Measurements from ENCODE around the gene DNAJB12. TPM values are rescaled to one million over a fixed set of nuclear protein-coding genes. Genes with fewer than 3 reads are reported as not detected.

DNAJB12 gene
- total and polyA plus RNA-seq, 2 donors from 2014 or later = 32.0 to 37.7 TPM

DNA sequence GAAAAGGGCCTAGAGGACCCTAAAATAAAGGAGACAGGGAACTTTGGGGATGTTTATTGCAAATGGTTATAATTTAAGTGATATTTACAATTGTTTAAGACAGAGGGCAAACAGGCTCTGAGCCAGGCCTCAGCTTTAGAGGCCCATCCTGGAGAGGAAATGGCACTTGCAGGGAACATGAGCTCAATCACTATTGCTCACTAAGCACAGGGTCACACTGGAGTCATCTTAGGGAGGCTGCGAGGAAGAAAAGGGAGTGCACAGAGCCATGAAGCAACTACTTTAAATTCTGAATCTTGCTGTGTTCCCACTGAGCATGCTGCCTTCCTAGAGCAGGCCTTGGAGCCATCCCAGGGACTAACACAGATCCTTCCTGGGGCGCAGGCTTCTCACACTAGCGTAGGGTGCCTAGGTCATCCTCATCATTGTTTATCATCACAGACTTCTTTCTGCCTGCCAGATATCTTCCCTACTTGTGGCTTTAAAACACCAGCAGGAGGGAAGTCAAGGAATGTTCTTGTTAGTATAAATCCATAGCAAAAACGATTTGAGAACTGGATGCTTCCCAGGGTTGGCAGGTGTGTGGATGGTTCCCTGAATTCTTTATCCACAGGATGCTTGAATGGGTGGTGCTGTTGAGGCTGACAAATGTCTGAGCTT lies 12.7 kb upstream of the DNAJB12 start:
- Histone ChIP-seq H3K27ac (ENCODE audit: low read depth in 2 of 2, low read length in 2 of 2) (no peak overlapping the region), H3K9ac (ENCODE audit: low read length in 3 of 3) (no peak overlapping the region), H3K36me3 (ENCODE audit: control insufficient read depth in 2 of 3, insufficient read depth in 3 of 3, low read length in 3 of 3) (peaks cover 0 to 11% (median 11%) of the 10 kb centered on the region in 3 donors), H3K4me1 (ENCODE audit: control insufficient read depth in 2 of 3, insufficient read depth in 2 of 3, low read depth in 1 of 3, low read length in 3 of 3) (peaks cover 0 to 4% (median 0%) of the 10 kb centered on the region in 3 donors), H3K9me3 (ENCODE audit: control insufficient read depth in 2 of 3, insufficient read depth in 1 of 3, low read length in 3 of 3) (no peaks in the 10 kb centered on the region), H3K4me3 (ENCODE audit: low read length in 3 of 3) (no peak overlapping the region), H3K27me3 (ENCODE audit: control insufficient read depth, insufficient read depth, low read length) (no peaks in the 10 kb centered on the region)
- intact Hi-C loops (cut with DNase I) = loop anchor here (10.0 kb wide), 1 partner anchor 477 kb away; no protein-coding TSS in a partner anchor
- DNase-seq (peak in 2 of 5 donors; percentile 14 to 48), FAIRE-seq (no peak)
- TF ChIP-seq, protein P1, sequence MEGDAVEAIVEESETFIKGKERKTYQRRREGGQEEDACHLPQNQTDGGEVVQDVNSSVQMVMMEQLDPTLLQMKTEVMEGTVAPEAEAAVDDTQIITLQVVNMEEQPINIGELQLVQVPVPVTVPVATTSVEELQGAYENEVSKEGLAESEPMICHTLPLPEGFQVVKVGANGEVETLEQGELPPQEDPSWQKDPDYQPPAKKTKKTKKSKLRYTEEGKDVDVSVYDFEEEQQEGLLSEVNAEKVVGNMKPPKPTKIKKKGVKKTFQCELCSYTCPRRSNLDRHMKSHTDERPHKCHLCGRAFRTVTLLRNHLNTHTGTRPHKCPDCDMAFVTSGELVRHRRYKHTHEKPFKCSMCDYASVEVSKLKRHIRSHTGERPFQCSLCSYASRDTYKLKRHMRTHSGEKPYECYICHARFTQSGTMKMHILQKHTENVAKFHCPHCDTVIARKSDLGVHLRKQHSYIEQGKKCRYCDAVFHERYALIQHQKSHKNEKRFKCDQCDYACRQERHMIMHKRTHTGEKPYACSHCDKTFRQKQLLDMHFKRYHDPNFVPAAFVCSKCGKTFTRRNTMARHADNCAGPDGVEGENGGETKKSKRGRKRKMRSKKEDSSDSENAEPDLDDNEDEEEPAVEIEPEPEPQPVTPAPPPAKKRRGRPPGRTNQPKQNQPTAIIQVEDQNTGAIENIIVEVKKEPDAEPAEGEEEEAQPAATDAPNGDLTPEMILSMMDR (IDR thresholded peaks at IDR 0.05; ENCODE audit: borderline replicate concordance, extremely low read depth, insufficient read depth) = no peak

DNA sequence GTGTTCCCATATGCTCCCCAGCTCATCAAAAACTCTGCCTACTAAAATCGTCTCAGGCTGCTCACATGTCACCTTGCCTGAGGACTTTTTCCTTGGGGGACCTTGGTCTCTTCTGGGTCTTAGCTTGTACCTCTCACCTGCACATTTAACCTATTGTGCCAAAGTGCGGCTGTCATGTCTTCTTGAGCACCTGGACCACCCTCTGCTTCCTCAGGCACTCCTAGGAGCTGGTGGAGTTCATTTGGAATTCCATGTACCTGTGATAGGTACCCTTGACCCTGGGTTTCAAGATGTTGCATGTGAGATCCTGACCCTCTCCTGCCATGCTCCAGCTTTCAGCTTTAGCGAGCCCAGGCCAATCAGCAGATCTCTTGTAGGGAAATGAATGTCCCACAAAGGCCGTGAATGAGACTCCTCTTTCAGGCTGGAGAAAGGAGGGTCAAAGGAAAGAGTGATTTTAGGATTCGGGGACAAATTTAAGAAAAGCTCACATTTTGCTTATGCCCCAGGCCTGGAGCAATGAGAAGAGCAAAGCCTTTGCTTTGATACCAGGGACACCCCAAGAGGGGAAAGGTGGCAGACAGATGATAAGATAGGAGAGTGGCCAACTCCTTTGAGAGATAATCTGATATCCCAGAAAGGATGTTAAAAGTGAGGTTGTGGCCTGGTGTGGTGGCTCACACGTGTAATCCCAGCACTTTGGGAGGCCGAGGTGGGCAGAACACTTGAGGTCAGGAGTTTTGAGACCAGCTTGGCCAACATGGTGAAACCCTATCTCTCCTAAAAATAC lies 10.6 kb upstream of the DNAJB12 start:
- FAIRE-seq = no peak
- TF ChIP-seq, protein P1 (IDR thresholded peaks at IDR 0.05; ENCODE audit: borderline replicate concordance, extremely low read depth, insufficient read depth) = no peak
- no peaks in the 10 kb centered on the region for H3K27me3 ChIP-seq (ENCODE audit: control insufficient read depth, insufficient read depth, low read length)
- H3K9me3 ChIP-seq (ENCODE audit: control insufficient read depth in 2 of 3, insufficient read depth in 1 of 3, low read length in 3 of 3) = no peaks in the 10 kb centered on the region
- peaks cover 0 to 11% (median 11%) of the 10 kb centered on the region in 3 donors for H3K36me3 ChIP-seq (ENCODE audit: control insufficient read depth in 2 of 3, insufficient read depth in 3 of 3, low read length in 3 of 3)
- DNase-seq = no peak
- H3K4me1 ChIP-seq (ENCODE audit: control insufficient read depth in 2 of 3, insufficient read depth in 2 of 3, low read depth in 1 of 3, low read length in 3 of 3) = peaks cover 0 to 4% (median 0%) of the 10 kb centered on the region in 3 donors
- intact Hi-C loops (cut with DNase I) = loop anchor here (10.0 kb wide), 1 partner anchor 480 kb away; no protein-coding TSS in a partner anchor
- H3K4me3 ChIP-seq (ENCODE audit: low read length in 3 of 3) = no peak overlapping the region
- no peak overlapping the region for H3K9ac ChIP-seq (ENCODE audit: low read length in 3 of 3)
- H3K27ac ChIP-seq (ENCODE audit: low read depth in 2 of 2, low read length in 2 of 2) = no peak overlapping the region

DNA sequence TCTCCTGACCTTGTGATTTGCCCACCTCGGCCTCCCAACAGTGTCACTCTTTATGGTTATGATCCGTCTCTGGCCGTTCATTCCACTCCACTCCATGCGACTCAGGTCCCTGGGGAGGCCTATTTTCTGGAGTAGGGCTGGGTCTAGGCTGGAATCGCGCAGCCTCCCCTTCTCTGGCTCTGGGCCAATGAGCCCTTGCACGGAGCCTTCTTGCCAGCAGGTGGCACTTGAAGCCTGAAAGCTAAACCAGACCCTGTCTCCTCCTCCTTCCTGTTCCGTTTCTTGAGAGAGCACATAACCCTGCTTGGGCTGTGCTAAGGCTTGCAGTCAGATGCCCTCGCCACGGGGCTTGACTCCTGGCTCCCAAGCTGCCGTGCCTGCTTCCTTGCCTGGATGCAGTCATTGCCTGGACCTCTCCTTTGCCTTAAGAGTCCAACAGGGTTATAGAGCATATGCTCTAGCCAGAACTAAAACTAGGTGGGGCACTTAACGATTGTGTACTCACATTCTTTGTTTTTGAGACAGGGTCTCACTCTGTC lies 9.6 kb upstream of the DNAJB12 start:
- TF ChIP-seq, protein P1 (IDR thresholded peaks at IDR 0.05; ENCODE audit: borderline replicate concordance, extremely low read depth, insufficient read depth) = peak; percentile 98
- FAIRE-seq = peak; percentile 58
- intact Hi-C loops (cut with DNase I) = loop anchor here (10.0 kb wide), 1 partner anchor 480 kb away; no protein-coding TSS in a partner anchor
- Histone ChIP-seq H3K9me3 (ENCODE audit: control insufficient read depth in 2 of 3, insufficient read depth in 1 of 3, low read length in 3 of 3) (no peaks in the 10 kb centered on the region), H3K36me3 (ENCODE audit: control insufficient read depth in 2 of 3, insufficient read depth in 3 of 3, low read length in 3 of 3) (peaks cover 0 to 11% (median 11%) of the 10 kb centered on the region in 3 donors), H3K4me3 (ENCODE audit: low read length in 3 of 3) (peak overlapping the region in 1 of 3 donors; percentile 14), H3K9ac (ENCODE audit: low read length in 3 of 3) (peak overlapping the region in 1 of 3 donors; percentile 17), H3K27me3 (ENCODE audit: control insufficient read depth, insufficient read depth, low read length) (no peaks in the 10 kb centered on the region), H3K4me1 (ENCODE audit: control insufficient read depth in 2 of 3, insufficient read depth in 2 of 3, low read depth in 1 of 3, low read length in 3 of 3) (peaks cover 0 to 4% (median 0%) of the 10 kb centered on the region in 3 donors), H3K27ac (ENCODE audit: low read depth in 2 of 2, low read length in 2 of 2) (no peak overlapping the region)
- peak; percentile 92 to 96 (median 94) for DNase-seq

Measured in kidney (tissue), 14 donors.